IgD-negative memory B cell (primary cell): ENCODE results near the gene UQCRC1. TPM values are rescaled to one million over a fixed set of nuclear protein-coding genes. Genes with fewer than 3 reads are reported as not detected.
A peak's percentile ranks its signal among the peaks of the same experiment; 100 is the strongest.

Experiments
- H3K27ac Mint-ChIP-seq, 3 donors: one replicate each; pipeline ENCODE4 v1.8.0; 2020 to 2022; ENCODE audit warnings: mild to moderate bottlenecking in 3 of 3, mixed read lengths in 3 of 3, moderate library complexity in 1 of 3
- H3K27me3 Mint-ChIP-seq: one replicate; pipeline ENCODE4 v1.8.0; 2021; ENCODE audit warnings: mixed read lengths
- H3K36me3 Mint-ChIP-seq: one replicate; pipeline ENCODE4 v1.8.0; 2020; ENCODE audit warnings: mild to moderate bottlenecking, mixed read lengths
- H3K4me1 Mint-ChIP-seq, 3 donors: one replicate each; pipeline ENCODE4 v1.8.0; 2020 to 2022; ENCODE audit warnings: mixed read lengths in 3 of 3, mild to moderate bottlenecking in 1 of 3
- H3K4me3 Mint-ChIP-seq, 4 donors: one replicate each; pipeline ENCODE4 v1.8.0; 2020 to 2022; ENCODE audit warnings: mild to moderate bottlenecking in 4 of 4, mixed read lengths in 4 of 4, moderate library complexity in 3 of 4
- H3K9me3 Mint-ChIP-seq, 3 donors: one replicate each; pipeline ENCODE4 v1.8.0; 2020 to 2021; ENCODE audit warnings: mixed read lengths in 3 of 3, mild to moderate bottlenecking in 1 of 3
- polyA plus RNA-seq: library from polyadenylated mRNA; unstranded; fragments of 300-500 nt; fragmentation: Illumina TruSeq; gene quantifications from one replicate; pipeline ENCODE4 v1.2.3, GENCODE V29; 2021

Gene UQCRC1
- polyA plus RNA-seq, 1 donor from 2014 or later = 147 TPM

DNA sequence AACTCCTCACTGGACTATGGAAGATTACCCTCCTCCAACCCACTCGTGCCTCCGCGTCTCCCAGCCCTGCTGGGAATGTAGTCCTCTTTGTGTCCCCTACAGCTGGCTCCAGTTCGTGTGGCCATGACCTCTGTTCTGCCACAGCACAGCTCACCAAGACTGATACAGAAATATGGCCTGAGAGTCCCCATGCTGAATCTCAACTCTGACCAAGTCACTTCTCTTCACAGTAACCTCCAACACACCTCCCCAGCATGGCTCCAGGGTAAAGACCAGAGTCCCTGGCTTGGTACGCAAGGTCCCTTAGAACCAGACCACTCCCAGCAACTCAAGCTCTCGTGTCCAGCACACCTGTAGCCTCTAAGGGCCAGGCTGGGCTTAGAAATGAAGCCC is 12.0 kb downstream of the UQCRC1 start:
- peak overlapping the region in 1 of 3 donors; percentile 29 for H3K27ac Mint-ChIP-seq
- peaks cover 17% of the 10 kb centered on the region for H3K27me3 Mint-ChIP-seq
- H3K4me3 Mint-ChIP-seq = no peak overlapping the region
- peaks cover 0 to 3% (median 0%) of the 10 kb centered on the region in 3 donors for H3K4me1 Mint-ChIP-seq
- H3K36me3 Mint-ChIP-seq = peaks cover 4% of the 10 kb centered on the region
- H3K9me3 Mint-ChIP-seq = no peaks in the 10 kb centered on the region

DNA sequence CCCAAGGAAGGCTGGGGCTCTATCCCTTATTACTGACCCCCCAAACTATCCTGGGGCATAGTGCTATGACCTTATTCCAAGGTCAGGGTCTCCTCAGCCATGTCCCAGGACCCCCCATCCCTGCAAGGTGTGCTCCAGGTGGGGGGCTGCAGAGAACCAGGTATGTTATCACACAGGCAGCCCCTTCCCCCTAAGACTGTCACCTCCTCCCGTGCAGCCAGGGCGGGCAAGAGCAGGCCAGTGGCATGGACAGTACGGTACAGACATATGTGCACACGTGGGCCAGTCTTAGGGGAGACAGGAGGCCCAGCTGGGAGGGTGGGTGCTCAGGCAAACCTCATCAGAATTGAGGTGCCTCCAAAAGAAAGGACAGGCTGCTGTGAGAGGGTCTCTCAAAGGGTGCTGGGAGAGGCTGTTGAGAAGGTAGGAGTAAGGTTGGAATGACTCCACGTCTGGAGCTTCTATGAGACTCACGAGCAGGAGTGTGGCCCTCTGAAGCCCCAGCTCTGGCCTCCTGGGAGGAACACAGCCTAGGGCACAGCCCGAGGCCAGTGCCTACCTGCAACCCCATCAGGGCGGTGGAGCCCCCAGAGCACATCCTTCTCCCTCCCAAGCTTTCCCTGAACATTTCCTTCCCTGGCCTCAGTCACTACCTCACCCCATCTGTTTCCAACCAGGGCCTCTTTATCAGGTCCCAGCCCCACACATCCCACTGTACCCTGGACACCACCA is 12.6 kb downstream of the UQCRC1 start:
- peak overlapping the region in 1 of 4 donors; percentile 9 for H3K4me3 Mint-ChIP-seq
- peaks cover 19% of the 10 kb centered on the region for H3K27me3 Mint-ChIP-seq
- peaks cover 0 to 3% (median 0%) of the 10 kb centered on the region in 3 donors for H3K4me1 Mint-ChIP-seq
- peaks cover 4% of the 10 kb centered on the region for H3K36me3 Mint-ChIP-seq
- no peaks in the 10 kb centered on the region for H3K9me3 Mint-ChIP-seq
- H3K27ac Mint-ChIP-seq = no peak overlapping the region

DNA sequence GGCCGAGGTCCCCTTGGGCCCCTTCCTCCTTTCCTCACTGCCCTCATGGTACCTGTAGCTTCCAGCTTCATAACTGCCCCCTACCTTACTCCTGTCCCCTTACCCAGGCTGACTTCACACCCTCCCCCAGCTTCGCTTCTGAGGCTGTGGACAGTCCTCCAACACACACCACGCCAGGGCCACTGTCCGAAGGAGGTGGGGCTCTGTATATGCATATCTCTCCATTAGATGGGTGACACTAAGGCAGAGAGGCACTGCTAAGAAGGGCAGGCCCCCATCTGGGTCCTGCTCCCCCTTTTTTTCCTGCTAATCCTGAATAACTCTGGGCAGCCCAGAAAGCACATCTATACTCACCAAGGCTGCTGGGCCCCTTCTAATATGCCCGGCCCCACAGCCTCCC is 13.3 kb downstream of the UQCRC1 start:
- Mint-ChIP-seq H3K36me3 (peaks cover 4% of the 10 kb centered on the region), H3K27me3 (peaks cover 22% of the 10 kb centered on the region), H3K9me3 (no peaks in the 10 kb centered on the region), H3K4me1 (peaks cover 0 to 3% (median 0%) of the 10 kb centered on the region in 3 donors), H3K27ac (no peak overlapping the region), H3K4me3 (peak overlapping the region in 2 of 4 donors; percentile 9 to 75)

DNA sequence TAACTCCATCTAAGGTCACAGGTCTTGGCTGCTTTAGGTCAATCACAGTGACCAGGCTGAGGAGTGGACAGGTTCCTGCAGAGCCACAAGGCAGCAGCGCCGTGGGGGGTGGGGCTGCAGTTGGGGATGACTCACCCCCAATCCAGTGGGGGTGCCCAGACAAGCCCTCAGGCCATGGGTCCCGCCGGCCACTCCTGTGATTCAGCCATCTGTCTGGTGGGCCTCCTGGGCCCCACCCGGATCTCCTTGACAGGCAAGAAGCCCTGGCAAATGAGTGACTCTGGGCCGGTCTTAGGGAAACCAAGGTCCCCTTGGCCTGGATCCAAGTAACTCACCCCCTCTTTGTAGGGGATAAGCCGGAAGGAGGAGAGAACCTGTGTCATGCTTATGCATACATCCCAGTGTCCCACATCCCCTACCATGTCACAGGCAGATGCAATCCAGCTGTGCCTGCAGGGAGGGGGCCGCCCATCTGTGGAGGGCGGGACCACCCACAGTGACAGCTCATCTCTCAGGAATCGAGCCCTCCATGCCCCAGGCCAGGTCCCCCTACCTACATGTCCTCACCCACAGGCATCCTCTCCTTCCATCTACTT is 13.8 kb downstream of the UQCRC1 start:
- Mint-ChIP-seq H3K27me3 (peaks cover 26% of the 10 kb centered on the region), H3K36me3 (peaks cover 4% of the 10 kb centered on the region)

DNA sequence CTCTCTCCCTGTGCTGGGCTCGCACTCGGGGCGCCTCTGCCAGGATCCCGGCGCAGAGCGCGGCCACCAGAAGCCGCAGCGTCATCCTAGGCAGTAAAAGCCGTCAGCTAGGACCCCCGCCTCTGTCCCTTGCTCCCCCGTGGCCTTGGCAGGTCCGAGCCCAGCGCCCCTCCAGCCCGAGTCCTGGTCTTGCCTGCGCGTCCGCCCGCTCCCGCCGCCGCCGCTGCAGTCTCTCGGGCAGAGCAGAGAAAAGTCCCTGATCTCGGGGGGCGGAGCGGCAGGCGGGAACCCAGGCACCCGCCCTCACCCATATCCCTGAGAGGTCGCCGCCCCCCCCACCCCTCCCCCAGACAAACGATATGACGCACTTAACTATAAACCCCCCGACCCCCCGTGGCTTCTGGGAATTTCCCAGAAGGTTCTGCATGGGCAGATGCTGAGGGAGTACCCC is 14.3 kb downstream of the UQCRC1 start, which contains the start of gene COL7A1:
TSS of gene COL7A1 (minus strand) at position 255 of the 451 bp plus-strand sequence. CDS start at position 85, 170 bp downstream.
- Mint-ChIP-seq H3K27ac (peak within 1 kb of the TSS in 1 of 3 donors; percentile 77), H3K36me3 (peaks cover 4% of the 10 kb centered on the region), H3K9me3 (no peaks in the 10 kb centered on the region), H3K27me3 (peaks cover 26% of the 10 kb centered on the region), H3K4me1 (peaks cover 0 to 3% (median 0%) of the 10 kb centered on the region in 3 donors), H3K4me3 (peak within 1 kb of the TSS in 3 of 4 donors; percentile 41 to 87 (median 84))

More for the DNA sequence above, 13.8 kb downstream of the UQCRC1 start:
- H3K4me1 Mint-ChIP-seq = peaks cover 0 to 3% (median 0%) of the 10 kb centered on the region in 3 donors
- peak overlapping the region in 1 of 3 donors; percentile 27 for H3K27ac Mint-ChIP-seq
- H3K9me3 Mint-ChIP-seq = no peaks in the 10 kb centered on the region
- peak overlapping the region in 2 of 4 donors; percentile 34 to 75 for H3K4me3 Mint-ChIP-seq

DNA sequence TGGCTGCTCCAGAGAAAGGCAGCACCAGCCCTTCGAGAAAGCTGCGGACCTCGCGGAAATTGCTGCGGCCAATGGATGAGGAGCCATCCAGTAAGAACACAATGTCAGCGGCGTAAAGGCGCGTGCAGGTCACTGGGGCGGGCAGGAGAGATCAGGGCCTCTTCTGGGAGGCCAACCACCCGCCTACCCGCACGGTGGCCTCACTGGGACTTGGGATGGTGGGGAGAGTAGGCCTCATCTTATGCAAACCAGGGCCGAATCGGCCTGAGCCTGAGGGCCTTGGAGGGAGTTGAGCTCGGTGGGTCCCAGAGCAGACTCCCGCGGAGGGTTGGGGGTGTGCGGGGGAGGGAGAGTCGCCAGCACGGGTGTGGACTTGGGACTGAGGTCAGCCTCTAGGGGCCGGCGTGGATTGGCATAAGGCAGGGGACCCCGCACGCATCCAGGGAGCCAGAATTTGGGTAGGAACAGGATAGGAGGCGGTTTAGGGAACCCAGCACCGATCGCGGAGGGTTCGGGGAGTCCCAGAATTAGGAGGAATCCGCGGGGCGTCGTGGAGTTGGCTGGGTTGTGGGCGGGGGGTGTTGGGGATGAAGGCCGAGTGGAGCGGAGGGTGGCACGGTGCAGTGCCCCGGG is 14.9 kb downstream of the UQCRC1 start:
- H3K4me3 Mint-ChIP-seq = peak overlapping the region in 3 of 4 donors; percentile 41 to 87 (median 84)
- H3K36me3 Mint-ChIP-seq = peaks cover 4% of the 10 kb centered on the region
- no peaks in the 10 kb centered on the region for H3K9me3 Mint-ChIP-seq
- peaks cover 27% of the 10 kb centered on the region for H3K27me3 Mint-ChIP-seq
- peak overlapping the region in 1 of 3 donors; percentile 77 for H3K27ac Mint-ChIP-seq
- H3K4me1 Mint-ChIP-seq = peaks cover 0 to 3% (median 0%) of the 10 kb centered on the region in 3 donors

DNA sequence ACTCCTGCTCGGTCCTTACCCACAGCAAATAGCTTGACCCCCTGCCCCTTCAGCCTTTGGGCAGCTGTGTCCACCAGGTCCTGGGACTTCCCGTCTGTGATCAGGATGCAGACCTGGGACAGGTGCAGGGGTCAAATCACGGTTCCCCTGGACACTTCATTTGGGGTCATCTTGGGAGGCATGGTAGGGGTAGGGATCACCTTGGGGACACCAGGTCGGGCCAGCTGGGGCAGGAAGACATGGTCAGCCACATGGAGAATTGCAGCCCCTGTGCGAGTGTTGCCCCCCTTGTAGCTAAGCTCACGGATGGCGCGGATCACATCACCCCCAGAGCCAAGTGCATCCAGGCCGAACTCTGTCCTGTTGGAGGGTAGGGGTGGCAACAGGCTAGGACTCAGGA is 16.1 kb downstream of the UQCRC1 start:
- Mint-ChIP-seq H3K27ac (no peak overlapping the region), H3K4me1 (peaks cover 0 to 3% (median 0%) of the 10 kb centered on the region in 3 donors), H3K4me3 (no peak overlapping the region), H3K27me3 (peaks cover 35% of the 10 kb centered on the region), H3K36me3 (peaks cover 4% of the 10 kb centered on the region), H3K9me3 (peaks cover 0 to 1% (median 0%) of the 10 kb centered on the region in 3 donors)

DNA sequence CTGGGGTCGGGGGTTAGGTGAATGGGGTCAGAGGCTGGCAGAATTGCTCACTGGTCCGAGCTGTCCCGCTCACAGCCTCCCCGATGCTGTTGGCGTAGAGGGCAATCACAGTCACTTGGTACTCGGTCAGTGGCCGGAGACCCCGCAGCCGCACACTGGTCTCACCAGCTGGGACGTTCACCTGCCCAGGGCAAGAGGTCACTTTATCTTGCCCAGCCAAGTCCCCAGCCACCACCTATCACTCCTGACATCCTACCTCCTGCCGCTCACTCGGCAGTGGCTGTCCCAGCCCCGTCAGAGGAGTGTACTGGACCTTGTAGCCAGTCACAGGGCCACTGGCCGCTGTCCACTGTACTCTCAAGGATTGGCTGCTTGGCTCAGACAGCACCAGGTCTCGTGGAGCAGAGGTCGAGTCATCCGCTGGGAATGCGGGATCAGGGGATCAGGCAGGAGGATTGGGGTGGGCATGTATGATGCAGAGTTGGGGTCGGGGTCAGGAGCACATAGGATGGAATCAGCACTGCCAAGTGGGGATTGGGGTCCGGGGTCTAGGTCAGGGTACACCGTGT is 16.8 kb downstream of the UQCRC1 start:
- Mint-ChIP-seq H3K9me3 (peaks cover 0 to 1% (median 0%) of the 10 kb centered on the region in 3 donors), H3K27me3 (peaks cover 37% of the 10 kb centered on the region), H3K4me3 (peak overlapping the region in 1 of 4 donors; percentile 61), H3K36me3 (peaks cover 4% of the 10 kb centered on the region), H3K27ac (no peak overlapping the region), H3K4me1 (peaks cover 0 to 3% (median 0%) of the 10 kb centered on the region in 3 donors)

DNA sequence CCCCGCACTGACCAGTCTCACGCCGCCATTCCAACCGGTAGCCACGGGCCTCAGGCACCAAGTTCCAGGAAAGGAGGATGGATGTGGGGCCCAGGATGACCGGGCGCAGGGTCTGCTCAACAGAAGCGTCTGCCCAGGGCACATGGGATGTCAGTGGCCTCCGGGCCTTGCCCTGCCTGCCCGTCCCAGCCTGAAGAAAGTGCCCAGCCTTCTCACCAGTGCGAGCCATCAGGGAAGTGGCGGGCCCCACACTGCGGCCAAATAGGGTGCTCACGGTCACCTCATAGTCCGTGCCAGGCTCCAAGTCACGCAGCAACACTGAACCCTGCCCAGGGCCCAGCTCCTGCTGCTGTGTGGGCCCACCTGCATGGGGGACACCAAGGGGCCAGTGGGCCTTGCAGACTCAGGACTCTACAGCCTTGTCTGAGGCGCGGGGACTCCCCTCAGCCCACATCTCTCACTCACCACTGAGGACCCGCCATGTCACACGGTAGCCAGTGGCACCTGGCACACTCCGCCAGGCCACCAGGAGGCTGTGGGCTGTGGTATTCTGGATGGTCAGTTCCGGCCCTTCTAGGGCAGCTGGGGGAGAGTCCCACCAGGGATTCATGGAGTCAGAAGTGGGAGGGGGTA is 17.4 kb downstream of the UQCRC1 start:
- Mint-ChIP-seq H3K27me3 (peaks cover 38% of the 10 kb centered on the region), H3K27ac (no peak overlapping the region), H3K4me3 (no peak overlapping the region), H3K36me3 (no peaks in the 10 kb centered on the region), H3K9me3 (peaks cover 0 to 1% (median 0%) of the 10 kb centered on the region in 3 donors), H3K4me1 (peaks cover 0 to 3% (median 0%) of the 10 kb centered on the region in 3 donors)

DNA sequence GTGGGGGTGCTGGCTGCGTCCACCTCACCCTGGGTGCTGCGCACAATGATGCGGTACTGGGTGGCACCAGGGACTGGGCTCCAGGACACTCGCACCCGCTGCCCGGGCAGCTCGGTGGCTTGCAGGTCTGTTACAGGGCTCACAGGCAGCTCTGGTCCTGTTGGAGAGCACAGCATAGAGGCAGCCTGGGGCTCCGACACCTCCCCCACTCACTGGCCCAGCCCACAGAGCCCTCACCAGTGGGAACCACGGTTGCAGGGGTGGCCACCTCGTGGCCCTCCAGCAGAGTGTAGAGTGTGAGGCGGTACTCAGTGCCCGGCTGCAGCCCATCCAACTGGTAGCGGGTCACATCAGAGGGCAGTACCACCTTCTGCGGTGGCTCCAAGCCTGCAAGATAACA is 18.0 kb downstream of the UQCRC1 start:
- Mint-ChIP-seq H3K36me3 (no peaks in the 10 kb centered on the region), H3K27me3 (peaks cover 38% of the 10 kb centered on the region), H3K27ac (no peak overlapping the region)

DNA sequence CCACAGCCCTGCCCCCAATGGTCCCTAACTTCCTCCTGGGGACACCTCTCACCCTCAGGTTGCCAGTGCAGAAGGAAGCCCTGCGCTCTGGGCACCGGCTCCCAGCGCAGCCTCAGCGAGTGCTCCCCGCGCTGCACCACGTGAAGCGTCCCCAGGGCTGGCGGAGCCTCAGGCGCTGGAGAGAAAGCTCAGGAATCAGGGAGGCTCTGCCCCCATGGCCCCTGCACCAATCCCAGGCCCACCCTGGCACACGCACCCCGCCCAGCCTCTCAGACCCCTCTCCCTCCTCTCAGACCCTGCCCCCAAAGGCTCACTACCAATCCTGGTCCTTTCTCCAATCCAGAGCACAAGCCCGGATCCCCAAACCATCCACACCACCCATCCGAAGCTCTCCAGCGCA is 21.2 kb downstream of the UQCRC1 start:
- H3K9me3 Mint-ChIP-seq = peaks cover 0 to 1% (median 0%) of the 10 kb centered on the region in 3 donors
- H3K27ac Mint-ChIP-seq = no peak overlapping the region
- H3K36me3 Mint-ChIP-seq = no peaks in the 10 kb centered on the region
- H3K4me1 Mint-ChIP-seq = no peaks in the 10 kb centered on the region
- peak overlapping the region in 1 of 4 donors; percentile 18 for H3K4me3 Mint-ChIP-seq
- peaks cover 24% of the 10 kb centered on the region for H3K27me3 Mint-ChIP-seq

More for the DNA sequence above, 18.0 kb downstream of the UQCRC1 start:
- peaks cover 0 to 3% (median 0%) of the 10 kb centered on the region in 3 donors for H3K4me1 Mint-ChIP-seq
- H3K9me3 Mint-ChIP-seq = peaks cover 0 to 1% (median 0%) of the 10 kb centered on the region in 3 donors
- H3K4me3 Mint-ChIP-seq = no peak overlapping the region

DNA sequence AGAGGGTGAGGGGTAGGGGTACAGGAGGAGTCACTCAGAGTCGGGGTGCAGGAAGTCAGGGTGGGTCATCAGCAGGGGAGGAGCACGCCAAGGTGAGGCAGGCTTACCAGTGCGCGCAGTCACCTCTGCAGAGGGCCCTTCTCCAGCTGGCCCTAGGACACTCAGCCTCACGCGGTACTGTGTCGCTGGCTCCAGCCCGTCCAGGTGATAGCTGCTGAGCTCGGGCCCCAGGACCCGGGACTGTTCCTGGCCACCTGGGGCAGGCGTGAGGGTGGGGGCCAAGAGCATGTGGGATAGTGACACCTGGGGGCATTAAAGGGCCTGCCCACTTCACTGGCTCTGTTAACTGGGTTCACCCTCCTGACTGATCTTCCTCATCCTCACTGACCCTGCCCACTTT is 21.8 kb downstream of the UQCRC1 start:
- Mint-ChIP-seq H3K27ac (no peak overlapping the region), H3K4me1 (no peaks in the 10 kb centered on the region)

DNA sequence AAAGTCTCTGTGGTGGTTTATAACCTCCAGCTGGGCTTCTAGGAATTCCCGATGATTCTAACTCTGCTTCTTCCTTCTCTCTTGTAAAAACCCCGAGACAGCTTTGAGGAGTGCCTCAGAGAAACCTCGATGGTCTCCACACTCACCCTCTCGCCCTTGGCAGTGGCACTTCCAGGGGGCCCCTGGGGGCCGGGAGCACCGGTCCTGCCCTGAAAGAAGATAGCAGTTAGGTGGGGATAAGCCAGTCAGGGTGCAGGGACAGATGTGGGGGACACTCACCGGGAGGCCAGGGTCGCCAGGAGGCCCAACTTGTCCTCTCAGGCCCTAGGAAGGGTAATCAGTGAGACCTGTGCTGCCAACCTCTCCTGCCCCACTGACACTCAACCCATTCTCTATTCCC is 24.0 kb downstream of the UQCRC1 start:
- Mint-ChIP-seq H3K27me3 (peaks cover 12% of the 10 kb centered on the region), H3K36me3 (no peaks in the 10 kb centered on the region), H3K9me3 (peaks cover 0 to 1% (median 0%) of the 10 kb centered on the region in 3 donors), H3K4me1 (no peaks in the 10 kb centered on the region), H3K4me3 (no peak overlapping the region), H3K27ac (no peak overlapping the region)

More for the DNA sequence above, 21.8 kb downstream of the UQCRC1 start:
- Mint-ChIP-seq H3K36me3 (no peaks in the 10 kb centered on the region), H3K4me3 (no peak overlapping the region), H3K27me3 (peaks cover 22% of the 10 kb centered on the region), H3K9me3 (peaks cover 0 to 1% (median 0%) of the 10 kb centered on the region in 3 donors)

DNA sequence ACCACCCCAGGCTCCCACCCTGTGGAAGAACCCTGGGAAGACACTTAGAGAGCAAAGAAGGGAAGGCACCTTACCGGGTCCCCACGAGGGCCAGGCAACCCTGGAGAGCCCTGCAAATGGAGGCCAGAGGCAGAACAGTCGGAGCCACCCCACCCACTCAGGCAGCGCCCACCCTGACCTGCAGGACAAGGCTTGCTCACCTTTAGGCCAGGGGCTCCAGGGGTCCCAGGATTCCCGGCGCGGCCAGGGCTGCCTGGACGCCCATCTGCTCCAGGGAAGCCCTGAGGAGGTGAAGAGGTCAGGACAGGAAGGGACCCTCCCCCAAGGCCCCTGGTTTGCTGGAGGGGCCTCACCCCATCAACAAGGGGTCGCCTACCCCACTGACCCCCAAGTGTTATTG is 24.6 kb downstream of the UQCRC1 start:
- H3K4me3 Mint-ChIP-seq = no peak overlapping the region

More for the DNA sequence above, 24.6 kb downstream of the UQCRC1 start:
- H3K27ac Mint-ChIP-seq = no peak overlapping the region
- peaks cover 0 to 1% (median 0%) of the 10 kb centered on the region in 3 donors for H3K9me3 Mint-ChIP-seq
- no peaks in the 10 kb centered on the region for H3K36me3 Mint-ChIP-seq
- peaks cover 12% of the 10 kb centered on the region for H3K27me3 Mint-ChIP-seq
- no peaks in the 10 kb centered on the region for H3K4me1 Mint-ChIP-seq
